Measurements from ENCODE around the gene BRD3. TPM values are rescaled to one million over a fixed set of nuclear protein-coding genes. Genes with fewer than 3 reads are reported as not detected.

The BRD3 gene
- total and polyA plus RNA-seq, 2 of the 8 experiments (the other 6 are each of a cell fraction or from before 2014, with no cell fraction given), result 31.0 to 82.7 TPM

DNA sequence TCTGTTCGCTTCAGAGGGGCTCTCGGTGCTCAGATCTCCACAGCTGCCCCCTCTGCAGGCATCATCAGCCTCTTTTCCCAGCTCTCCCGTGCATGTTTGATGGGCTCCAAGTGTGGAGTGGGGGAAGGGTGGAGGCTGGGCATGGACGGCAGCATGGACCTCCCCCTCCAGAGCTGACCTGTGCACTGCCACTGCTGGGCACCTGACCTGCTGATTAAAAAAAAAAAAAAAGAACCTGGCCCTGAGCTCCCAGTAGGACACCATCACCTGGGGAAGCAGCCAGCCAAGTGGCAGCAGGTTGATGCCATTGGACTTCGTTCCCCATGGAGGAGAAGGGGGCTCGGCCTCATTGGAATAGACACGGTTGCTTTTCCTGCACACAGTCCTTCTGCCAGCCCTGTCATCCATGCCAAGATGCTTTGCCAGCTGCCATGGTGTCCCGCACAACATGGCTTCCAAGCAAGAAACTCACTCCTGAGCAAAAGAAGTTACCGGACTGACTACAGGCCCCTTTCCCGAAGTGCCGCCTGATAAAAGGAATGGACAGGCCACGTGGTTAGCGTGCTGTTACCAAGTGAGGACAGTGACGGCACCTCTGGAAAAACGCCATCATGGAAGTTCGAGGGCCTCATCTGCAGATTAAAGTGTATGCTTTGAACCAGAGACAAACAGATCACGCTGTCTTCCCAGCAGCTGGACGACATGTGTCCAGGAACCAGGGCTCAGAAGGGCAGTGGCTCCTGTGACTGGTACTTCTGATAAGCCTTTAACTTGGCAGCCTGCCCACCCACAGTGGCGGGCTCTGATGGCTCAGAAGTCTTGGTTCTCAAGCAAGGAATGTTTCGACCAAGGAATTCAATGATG is 57.3 kb downstream of the BRD3 start:
- Histone ChIP-seq H3K23me2 (ENCODE audit: low read depth, low read length) (no peaks in the 10 kb centered on the region), H3K79me2 (ENCODE audit: control insufficient read depth in 1 of 2, insufficient read depth in 2 of 2, low read length in 2 of 2) (no peaks in the 10 kb centered on the region), H3K27ac (ENCODE audit: low read depth, low read length) (no peak overlapping the region), H2AK5ac (ENCODE audit: low read depth, low read length) (no peak overlapping the region), H3K79me1 (ENCODE audit: low read depth, low read length) (no peaks in the 10 kb centered on the region), H3K27me3 (replicated peaks in 1 of 4; ENCODE audit: control insufficient read depth in 3 of 4, extremely low read depth in 1 of 4, insufficient read depth in 3 of 4, low read length in 3 of 4) (peaks cover 0 to 2% (median 0%) of the 10 kb centered on the region in 4 experiments; a peak in 1 of 7 replicates), H4K91ac (replicated peaks; ENCODE audit: insufficient read length, low read length) (no peak overlapping the region), H3K18ac (ENCODE audit: extremely low read depth, low read length) (no peak overlapping the region), H3K4me1 (replicated peaks in 1 of 4; ENCODE audit: control insufficient read depth in 3 of 4, insufficient read depth in 4 of 4, low read length in 3 of 4) (no peaks in the 10 kb centered on the region), H2BK12ac (ENCODE audit: low read depth, low read length) (no peak overlapping the region), H3K56ac (replicated peaks; ENCODE audit: insufficient read length, low read depth, low read length) (no peak overlapping the region), H2BK15ac (ENCODE audit: low read length) (no peak overlapping the region), H3K23ac (ENCODE audit: insufficient read length) (no peak overlapping the region), H2AFZ (ENCODE audit: low read length) (no peak overlapping the region), H2BK120ac (replicated peaks; ENCODE audit: low read depth, low read length) (no peak overlapping the region), H3K4me3 (ENCODE audit: extremely low read depth in 1 of 4, insufficient read depth in 2 of 4, low read depth in 3 of 4, low read length in 4 of 4) (no peak overlapping the region), H4K8ac (ENCODE audit: extremely low read depth, insufficient read depth, low read length) (no peak overlapping the region), H2BK5ac (ENCODE audit: low read depth, low read length) (no peak overlapping the region), H3K14ac (ENCODE audit: insufficient read length) (no peak overlapping the region), H3K36me3 (ENCODE audit: control insufficient read depth in 2 of 4, insufficient read depth in 4 of 4, low read length in 3 of 4) (no peaks in the 10 kb centered on the region), H2BK20ac (ENCODE audit: low read length) (no peak overlapping the region), H3K9me3 (ENCODE audit: insufficient read depth in 2 of 2, low read depth in 1 of 2, low read length in 1 of 2) (peaks cover 26 to 34% of the 10 kb centered on the region in 2 experiments), H4K20me1 (replicated peaks in 1 of 2; ENCODE audit: control insufficient read depth in 1 of 2, insufficient read depth in 2 of 2, low read length in 2 of 2) (no peaks in the 10 kb centered on the region), H3K4ac (replicated peaks; ENCODE audit: insufficient read length, low read depth, low read length) (no peak overlapping the region), H4K5ac (ENCODE audit: insufficient read length, low read depth, low read length) (no peak overlapping the region), H3K9ac (replicated peaks in 1 of 4; ENCODE audit: extremely low read depth in 1 of 4, low read depth in 3 of 4, low read length in 3 of 4) (no peak overlapping the region), H3K4me2 (ENCODE audit: insufficient read depth in 1 of 2, low read depth in 2 of 2, low read length in 2 of 2) (no peak overlapping the region)
- no peak for TF ChIP-seq SIRT6 (IDR thresholded peaks at IDR 0.05; ENCODE audit: low read length)
- TF ChIP-seq RXRA (IDR thresholded peaks at IDR 0.05; ENCODE audit: insufficient read depth, low read depth, low read length), result no peak
- TF ChIP-seq HDAC6 (IDR thresholded peaks at IDR 0.05; ENCODE audit: low read depth, low read length), result no peak
- TF ChIP-seq MAFK (IDR thresholded peaks at IDR 0.05; ENCODE audit: low read depth, low read length), result no peak
- CTCF ChIA-PET (ENCODE audit: partially characterized antibody), result interaction anchor here (1.3 to 1.8 kb wide), 2 partner anchors 14 to 16 kb away, joined by 3 to 6 read pairs; no protein-coding TSS in a partner anchor
- DNase-seq (ENCODE audit: low read depth in 1 of 2, low spot score in 2 of 2), result no peak
- FAIRE-seq, result no peak
- POLR2A ChIA-PET (ENCODE audit: partially characterized antibody), result no interaction called here
- 88% methylated on average over 20 of the region's 20 CpGs; no CpG with 5 or more reads in 1 of the 2 experiments for WGBS, 2 experiments (ENCODE audit: extremely low coverage in 1 of 2, insufficient coverage in 1 of 2, insufficient read length in 1 of 2, insufficient replicate concordance in 2 of 2, low coverage in 1 of 2, low lambda C conversion rate in 2 of 2, missing lambda C conversion rate in 1 of 2)
